Endothelial cell of umbilical vein (primary cell): Measurements from ENCODE around the gene KIAA1614. TPM values are rescaled to one million over a fixed set of nuclear protein-coding genes. Genes with fewer than 3 reads are reported as not detected.

ENCODE experiments used
- BruUV-seq: library from RNA; stranded (reverse); fragments of 400-500 nt; replicated peaks from 2 replicates; lab custom pipeline; 2021; lab: Mats Ljungman, UMichigan
- CTCF ChIA-PET: fragments of 300-600, 350-600 bp; sonication (Branson Sonifier 250); formaldehyde crosslinking; loops from one replicate; lab custom pipeline; 2021; ENCODE audit warnings: antibody characterized with exemption, inconsistent platforms; lab: Charles Lee
- POLR2A ChIA-PET: fragments of 300-600, 350-600 bp; sonication (Branson Sonifier 250); formaldehyde crosslinking; loops from one replicate; lab custom pipeline; 2021; ENCODE audit warnings: antibody characterized with exemption, inconsistent platforms; lab: Charles Lee
- DNase-seq: peaks from one replicate; pipeline ENCODE4 v3.0.0-alpha.2; 2011; ENCODE audit warnings: low read depth, low spot score
- FAIRE-seq: peaks from 2 replicates; lab custom pipeline; 2011; peaks lifted over from hg19 to GRCh38; lab: Jason Lieb, UNC
- H2AFZ ChIP-seq: 2 replicates; pipeline ENCODE4 v1.6.0; 2012; ENCODE audit warnings: low read depth, low read length, control low read depth, inconsistent platforms
- H3K27ac ChIP-seq: 2 replicates; pipeline ENCODE4 v1.5.1; 2011; ENCODE audit warnings: low read depth, mild to moderate bottlenecking, control low read depth, low read length, moderate library complexity; ENCODE audit not compliant: insufficient read depth
- H3K27me3 ChIP-seq, 2 experiments: 2 replicates each; pipeline versions ENCODE4 v1.6.0 to v1.6.1; 2011; ENCODE audit warnings: low read length in 2 of 2, mixed read lengths in 1 of 2; ENCODE audit not compliant: control insufficient read depth in 2 of 2, insufficient read depth in 2 of 2
- H3K36me3 ChIP-seq, 2 experiments: 2 replicates in 1 of 2; 3 replicates in 1 of 2; pipeline ENCODE4 v1.5.1; 2011; ENCODE audit warnings: low read length in 2 of 2, mild to moderate bottlenecking in 1 of 2, moderate library complexity in 1 of 2; ENCODE audit not compliant: control insufficient read depth in 2 of 2, insufficient read depth in 2 of 2; ENCODE audit errors: extremely low read depth in 1 of 2
- H3K4me1 ChIP-seq: 3 replicates; pipeline ENCODE4 v1.5.1; 2011; ENCODE audit warnings: mild to moderate bottlenecking, low read length; ENCODE audit not compliant: control insufficient read depth, insufficient read depth; ENCODE audit errors: extremely low read depth
- H3K4me2 ChIP-seq: 2 replicates; pipeline ENCODE4 v1.6.1; 2011; ENCODE audit warnings: low read length, control low read depth, mixed read lengths; ENCODE audit not compliant: insufficient read depth
- H3K4me3 ChIP-seq, 3 experiments: fragments of 200-600 bp in 1 of 3; sonication (generic), shearing (Covaris generic) in 1 of 3; replicated peaks in 1 of 3; 2 replicates each; pipeline ENCODE4 v1.5.1; 2011 to 2016; ENCODE audit warnings: control low read depth in 3 of 3, low read length in 3 of 3, mild to moderate bottlenecking in 2 of 3, inconsistent platforms in 1 of 3, low read depth in 1 of 3, moderate library complexity in 1 of 3; ENCODE audit not compliant: insufficient read depth in 1 of 3
- H3K79me2 ChIP-seq: 2 replicates; pipeline ENCODE4 v1.6.0; 2012; ENCODE audit warnings: low read length, inconsistent platforms; ENCODE audit not compliant: control insufficient read depth, insufficient read depth
- H3K9ac ChIP-seq: replicated peaks from 2 replicates; pipeline ENCODE3; 2011; ENCODE audit warnings: low read length, control low read depth; ENCODE audit not compliant: insufficient read depth; ENCODE audit errors: extremely low read depth
- H3K9me1 ChIP-seq: replicated peaks from 3 replicates; pipeline ENCODE4 v1.6.0; 2011; ENCODE audit warnings: mild to moderate bottlenecking, low read length; ENCODE audit not compliant: control insufficient read depth, insufficient read depth; ENCODE audit errors: extremely low read depth
- H3K9me3 ChIP-seq: replicated peaks from 2 replicates; pipeline ENCODE4 v1.5.1; 2012; ENCODE audit warnings: low read length, inconsistent platforms; ENCODE audit not compliant: control insufficient read depth, insufficient read depth
- H4K20me1 ChIP-seq: replicated peaks from 2 replicates; pipeline ENCODE3; 2011; ENCODE audit warnings: mild to moderate bottlenecking, low read length; ENCODE audit not compliant: control insufficient read depth, insufficient read depth; ENCODE audit errors: extremely low read depth
- EZH2 ChIP-seq: IDR thresholded peaks from 2 replicates; pipeline ENCODE4 v1.6.1; 2012; ENCODE audit warnings: borderline replicate concordance, low read depth, mild to moderate bottlenecking, moderate library complexity, low read length, inconsistent platforms; ENCODE audit not compliant: severe bottlenecking
- GATA2 ChIP-seq: IDR thresholded peaks from 2 replicates; pipeline ENCODE4 v1.7.0; 2011; ENCODE audit warnings: low read depth, mild to moderate bottlenecking, moderate library complexity, mixed read lengths, low read length; ENCODE audit not compliant: insufficient read length, insufficient read depth
- JUN ChIP-seq: IDR thresholded peaks from 2 replicates; pipeline ENCODE4 v1.6.1; 2011; ENCODE audit warnings: borderline replicate concordance, low read depth; ENCODE audit not compliant: insufficient read length, insufficient read depth
- MYC ChIP-seq: IDR thresholded peaks from one replicate; pipeline ENCODE4 v1.6.1; 2011; ENCODE audit warnings: mild to moderate bottlenecking, low read depth, low read length
- POLR2A ChIP-seq: IDR thresholded peaks from 2 replicates; pipeline ENCODE4 v1.6.1; 2012; ENCODE audit warnings: low read depth, mild to moderate bottlenecking, control low read depth, low read length
- POLR2AphosphoS5 ChIP-seq: IDR thresholded peaks from 2 replicates; pipeline ENCODE4 v1.6.1; 2012; ENCODE audit warnings: low read depth, mild to moderate bottlenecking, control low read depth, low read length, moderate library complexity; ENCODE audit not compliant: insufficient read depth
- dilution Hi-C: fragments of 300-500 bp; cut with MboI; formaldehyde crosslinking; loops from one replicate; pipeline ENCODE4 v1.15.0; 2019; ENCODE audit warnings: low sequenced_read_pairs; ENCODE audit not compliant: extremely low pct_ligation_motif_present
- intact Hi-C: fragments of 100-400 bp; cut with micrococcal nuclease; formaldehyde crosslinking; loops from one replicate; pipeline ENCODE4 v1.10.0; 2022
- polyA plus RNA-seq, 4 experiments: library from polyadenylated mRNA; depleted of rRNA in 3 of 4; stranded (reverse) in 3 of 4; unstranded in 1 of 4; fragments of >200 nt; gene quantifications; 2 replicates each; pipeline versions ENCODE4 v1.2.1 to v1.2.3, GENCODE V29; 2011 to 2012; ENCODE audit warnings: missing spikeins in 1 of 4
- total RNA-seq: library from RNA; stranded (reverse); gene quantifications from 2 replicates; pipeline ENCODE4 v1.2.3, GENCODE V29; 2021
- TF ChIP-seq, protein P1 (sequence below), 2 donors: IDR thresholded peaks; 1 replicate in 1 of 2; 2 replicates in 1 of 2; pipeline ENCODE4 v1.5.1; 2011; ENCODE audit warnings: low read length in 2 of 2, mild to moderate bottlenecking in 2 of 2, moderate library complexity in 2 of 2, control low read depth in 1 of 2, inconsistent platforms in 1 of 2, low read depth in 1 of 2; ENCODE audit not compliant: insufficient read depth in 1 of 2; ENCODE audit errors: extremely low read depth in 1 of 2

The KIAA1614 gene
- total and polyA plus RNA-seq, 2 donors (not counting 3 experiments of a cell fraction or from before 2014, with no cell fraction given) = 1.0 to 2.0 TPM

- Histone ChIP-seq H3K4me1 (no peaks in the 10 kb centered on the region), H3K4me3 (no peak overlapping the region), H2AFZ (no peak overlapping the region), H3K9ac (no peak overlapping the region), H4K20me1 (no peaks in the 10 kb centered on the region), H3K4me2 (no peak overlapping the region), H3K9me3 (no peaks in the 10 kb centered on the region), H3K27me3 (no peaks in the 10 kb centered on the region), H3K9me1 (no peaks in the 10 kb centered on the region), H3K79me2 (no peaks in the 10 kb centered on the region), H3K36me3 (peaks cover 0 to 13% of the 10 kb centered on the region in 2 experiments), H3K27ac (no peak overlapping the region)
- no peak for FAIRE-seq
- intact Hi-C loops = no loop called here
- CTCF ChIA-PET = interaction anchor here (1.3 kb wide), 1 partner anchor 10 kb away, joined by 5 read pairs; no protein-coding TSS in a partner anchor
- no TSS peak for BruUV-seq
- DNase-seq = no peak
- dilution Hi-C loops = no loop called here
- POLR2A ChIA-PET = no interaction called here
- TF ChIP-seq JUN (no peak), MYC (no peak)
- TF ChIP-seq, protein P1, sequence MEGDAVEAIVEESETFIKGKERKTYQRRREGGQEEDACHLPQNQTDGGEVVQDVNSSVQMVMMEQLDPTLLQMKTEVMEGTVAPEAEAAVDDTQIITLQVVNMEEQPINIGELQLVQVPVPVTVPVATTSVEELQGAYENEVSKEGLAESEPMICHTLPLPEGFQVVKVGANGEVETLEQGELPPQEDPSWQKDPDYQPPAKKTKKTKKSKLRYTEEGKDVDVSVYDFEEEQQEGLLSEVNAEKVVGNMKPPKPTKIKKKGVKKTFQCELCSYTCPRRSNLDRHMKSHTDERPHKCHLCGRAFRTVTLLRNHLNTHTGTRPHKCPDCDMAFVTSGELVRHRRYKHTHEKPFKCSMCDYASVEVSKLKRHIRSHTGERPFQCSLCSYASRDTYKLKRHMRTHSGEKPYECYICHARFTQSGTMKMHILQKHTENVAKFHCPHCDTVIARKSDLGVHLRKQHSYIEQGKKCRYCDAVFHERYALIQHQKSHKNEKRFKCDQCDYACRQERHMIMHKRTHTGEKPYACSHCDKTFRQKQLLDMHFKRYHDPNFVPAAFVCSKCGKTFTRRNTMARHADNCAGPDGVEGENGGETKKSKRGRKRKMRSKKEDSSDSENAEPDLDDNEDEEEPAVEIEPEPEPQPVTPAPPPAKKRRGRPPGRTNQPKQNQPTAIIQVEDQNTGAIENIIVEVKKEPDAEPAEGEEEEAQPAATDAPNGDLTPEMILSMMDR (IDR thresholded peaks at IDR 0.05; ENCODE audit: extremely low read depth in 1 of 2, insufficient read depth in 1 of 2, low read depth in 1 of 2, low read length in 2 of 2) = no peak
These were observed 51.9 kb downstream of the KIAA1614 start for GRCh38 chr1:180964595-180964994.

GRCh38 chr1:180966312-180966711 lies 53.6 kb downstream of the KIAA1614 start:
- H3K36me3 ChIP-seq = peaks cover 0 to 16% of the 10 kb centered on the region in 2 experiments
- no peaks in the 10 kb centered on the region for H3K27me3 ChIP-seq

More at GRCh38 chr1:180966312-180966711, 53.6 kb downstream of the KIAA1614 start:
- DNase-seq (no peak), FAIRE-seq (no peak)
- TF ChIP-seq EZH2 (no peak), POLR2A (no peak), POLR2AphosphoS5 (no peak), JUN (no peak), GATA2 (no peak)
- TF ChIP-seq, protein P1 (IDR thresholded peaks at IDR 0.05; ENCODE audit: extremely low read depth in 1 of 2, insufficient read depth in 1 of 2, low read depth in 1 of 2, low read length in 2 of 2) = no peak
- ChIA-PET CTCF (interaction anchor here (1.0 to 1.3 kb wide), 3 partner anchors 17 to 85 kb away, joined by 3 to 4 read pairs (median 3); no protein-coding TSS in a partner anchor), POLR2A (no interaction called here)
- Histone ChIP-seq H3K9ac (no peak overlapping the region), H3K9me1 (no peaks in the 10 kb centered on the region), H4K20me1 (no peaks in the 10 kb centered on the region), H3K27ac (no peak overlapping the region), H3K4me3 (no peak overlapping the region), H3K79me2 (no peaks in the 10 kb centered on the region), H3K9me3 (no peaks in the 10 kb centered on the region), H3K4me2 (no peak overlapping the region), H3K4me1 (no peaks in the 10 kb centered on the region), H2AFZ (no peak overlapping the region)
- intact Hi-C loops = no loop called here
- BruUV-seq = no TSS peak
- dilution Hi-C loops = no loop called here
